ENCODE results near the gene ATP2B2.

- TF ChIP-seq, protein P1, sequence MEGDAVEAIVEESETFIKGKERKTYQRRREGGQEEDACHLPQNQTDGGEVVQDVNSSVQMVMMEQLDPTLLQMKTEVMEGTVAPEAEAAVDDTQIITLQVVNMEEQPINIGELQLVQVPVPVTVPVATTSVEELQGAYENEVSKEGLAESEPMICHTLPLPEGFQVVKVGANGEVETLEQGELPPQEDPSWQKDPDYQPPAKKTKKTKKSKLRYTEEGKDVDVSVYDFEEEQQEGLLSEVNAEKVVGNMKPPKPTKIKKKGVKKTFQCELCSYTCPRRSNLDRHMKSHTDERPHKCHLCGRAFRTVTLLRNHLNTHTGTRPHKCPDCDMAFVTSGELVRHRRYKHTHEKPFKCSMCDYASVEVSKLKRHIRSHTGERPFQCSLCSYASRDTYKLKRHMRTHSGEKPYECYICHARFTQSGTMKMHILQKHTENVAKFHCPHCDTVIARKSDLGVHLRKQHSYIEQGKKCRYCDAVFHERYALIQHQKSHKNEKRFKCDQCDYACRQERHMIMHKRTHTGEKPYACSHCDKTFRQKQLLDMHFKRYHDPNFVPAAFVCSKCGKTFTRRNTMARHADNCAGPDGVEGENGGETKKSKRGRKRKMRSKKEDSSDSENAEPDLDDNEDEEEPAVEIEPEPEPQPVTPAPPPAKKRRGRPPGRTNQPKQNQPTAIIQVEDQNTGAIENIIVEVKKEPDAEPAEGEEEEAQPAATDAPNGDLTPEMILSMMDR (IDR thresholded peaks at IDR 0.05) = no peak
- TF ChIP-seq EZH2 (IDR thresholded peaks at IDR 0.05; ENCODE audit: borderline replicate concordance, insufficient read depth, low read depth, low read length, poor library complexity, severe bottlenecking) = no peak
Measured at GRCh38 chr3:10532939-10533736, 27.8 kb upstream of the ATP2B2 start.

Measured in B cell (primary cell).